Activated naive CD4-positive, alpha-beta T cell treated with anti-CD3 and anti-CD28 coated beads, Interleukin-2, amount 50 U/mL, for 24 hours (primary cell): ENCODE data around the gene MYO16.

ENCODE experiments used
- H3K27ac Mint-ChIP-seq: one replicate; pipeline ENCODE4 v1.8.0; 2021; ENCODE audit warnings: mild to moderate bottlenecking, mixed read lengths
- H3K27me3 Mint-ChIP-seq: one replicate; pipeline ENCODE4 v1.8.0; 2021; ENCODE audit warnings: mixed read lengths
- H3K36me3 Mint-ChIP-seq: one replicate; pipeline ENCODE4 v1.8.0; 2021; ENCODE audit warnings: mixed read lengths
- H3K4me1 Mint-ChIP-seq: one replicate; pipeline ENCODE4 v1.8.0; 2021; ENCODE audit warnings: mixed read lengths
- H3K4me3 Mint-ChIP-seq: one replicate; pipeline ENCODE4 v1.8.0; 2021; ENCODE audit warnings: mild to moderate bottlenecking, mixed read lengths
- H3K9me3 Mint-ChIP-seq: one replicate; pipeline ENCODE4 v1.8.0; 2021; ENCODE audit warnings: mixed read lengths

Gene MYO16

GRCh38 chr13:109256866-109257760 is 627.7 kb downstream of the MYO16 start:
- Mint-ChIP-seq H3K9me3 (no peaks in the 10 kb centered on the region), H3K36me3 (no peaks in the 10 kb centered on the region), H3K27me3 (peaks cover 7% of the 10 kb centered on the region)

More at GRCh38 chr13:109256866-109257760, 627.7 kb downstream of the MYO16 start:
- no peak overlapping the region for H3K27ac Mint-ChIP-seq
- no peaks in the 10 kb centered on the region for H3K4me1 Mint-ChIP-seq
- H3K4me3 Mint-ChIP-seq, result no peak overlapping the region
